Effector memory CD4-positive, alpha-beta T cell (primary cell): ENCODE data around the gene NIBAN1.

Experiments
- DNase-seq, 3 donors: peaks; one replicate each; pipeline ENCODE4 v3.0.0-alpha.2; 2020
- H3K27ac ChIP-seq: 2 replicates; pipeline ENCODE4 v1.7.0; 2013; ENCODE audit warnings: mild to moderate bottlenecking, low read length, moderate library complexity; ENCODE audit not compliant: insufficient read depth, poor library complexity, severe bottlenecking
- H3K27me3 ChIP-seq: replicated peaks from 2 replicates; pipeline ENCODE4 v1.7.0; 2013; ENCODE audit warnings: mild to moderate bottlenecking, low read length; ENCODE audit not compliant: insufficient read depth, control insufficient read depth, poor library complexity, severe bottlenecking
- H3K36me3 ChIP-seq: 2 replicates; pipeline ENCODE4 v1.7.0; 2013; ENCODE audit warnings: mild to moderate bottlenecking, low read length, moderate library complexity; ENCODE audit not compliant: control insufficient read depth, insufficient read depth
- H3K4me1 ChIP-seq: 2 replicates; pipeline ENCODE4 v1.7.0; 2013; ENCODE audit warnings: low read length, mild to moderate bottlenecking; ENCODE audit not compliant: control insufficient read depth, insufficient read depth, poor library complexity, severe bottlenecking
- H3K4me3 ChIP-seq: 2 replicates; pipeline ENCODE4 v1.7.0; 2013; ENCODE audit warnings: low read length, low read depth, mild to moderate bottlenecking; ENCODE audit not compliant: insufficient read depth, poor library complexity, severe bottlenecking
- H3K9me3 ChIP-seq: 2 replicates; pipeline ENCODE4 v1.7.0; 2013; ENCODE audit warnings: mild to moderate bottlenecking, low read length, moderate library complexity; ENCODE audit not compliant: control insufficient read depth

The NIBAN1 gene

GRCh38 chr1:184932319-184932718 lies 42.0 kb downstream of the NIBAN1 start:
- H3K9me3 ChIP-seq = no peaks in the 10 kb centered on the region
- no peaks in the 10 kb centered on the region for H3K4me1 ChIP-seq
- H3K27me3 ChIP-seq = no peaks in the 10 kb centered on the region
- no peak for DNase-seq
- no peak overlapping the region for H3K4me3 ChIP-seq
- peaks cover 4% of the 10 kb centered on the region for H3K36me3 ChIP-seq
- H3K27ac ChIP-seq = no peak overlapping the region

DNA sequence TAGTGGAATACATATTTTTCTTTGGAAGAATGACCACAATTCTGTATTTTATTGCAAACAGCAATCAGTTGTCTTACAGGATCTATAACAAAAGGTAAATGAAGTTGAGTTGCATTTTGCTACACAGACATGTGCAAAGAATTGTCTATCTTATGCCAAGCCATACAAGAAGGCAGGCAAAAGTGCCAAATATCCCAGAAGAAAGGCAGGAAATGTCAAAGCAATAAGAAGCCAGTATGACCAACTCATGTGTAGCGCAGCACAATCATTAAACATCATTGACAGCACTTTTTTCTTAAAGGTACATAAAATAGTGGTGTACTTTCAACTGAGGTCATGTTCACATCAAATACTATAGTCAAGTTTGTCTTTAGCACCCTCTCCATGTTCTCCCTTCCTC lies 42.7 kb downstream of the NIBAN1 start:
- Histone ChIP-seq H3K4me3 (no peak overlapping the region), H3K4me1 (no peaks in the 10 kb centered on the region), H3K27me3 (no peaks in the 10 kb centered on the region), H3K36me3 (peaks cover 4% of the 10 kb centered on the region), H3K27ac (no peak overlapping the region), H3K9me3 (no peaks in the 10 kb centered on the region)
- DNase-seq = no peak

GRCh38 chr1:184930645-184931044 lies 43.7 kb downstream of the NIBAN1 start:
- no peaks in the 10 kb centered on the region for H3K4me1 ChIP-seq
- no peak overlapping the region for H3K4me3 ChIP-seq
- no peaks in the 10 kb centered on the region for H3K27me3 ChIP-seq
- no peak for DNase-seq
- no peak overlapping the region for H3K27ac ChIP-seq
- H3K36me3 ChIP-seq = no peaks in the 10 kb centered on the region
- H3K9me3 ChIP-seq = no peaks in the 10 kb centered on the region

DNA sequence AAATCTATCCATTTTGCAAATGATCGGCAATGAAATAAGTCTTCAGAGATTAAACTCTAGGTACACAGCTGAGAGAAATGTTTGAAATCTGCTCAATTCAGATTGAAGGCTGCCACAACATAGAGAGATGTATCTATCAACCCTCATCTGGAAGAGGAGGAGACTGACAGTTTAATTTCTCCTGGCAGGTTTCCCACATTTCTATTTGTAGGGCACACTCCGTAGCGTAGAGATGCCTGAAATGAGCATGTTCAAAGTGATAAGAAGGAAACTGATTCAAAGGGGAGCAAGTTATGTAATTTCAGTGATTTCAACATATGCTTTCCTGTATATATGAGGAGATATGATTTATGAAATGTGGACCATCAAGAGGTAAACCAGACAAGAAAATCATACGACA lies 44.1 kb downstream of the NIBAN1 start:
- H3K36me3 ChIP-seq = no peaks in the 10 kb centered on the region
- no peak for DNase-seq

GRCh38 chr1:184929711-184930202 lies 44.6 kb downstream of the NIBAN1 start:
- DNase-seq = no peak
- no peak overlapping the region for H3K4me3 ChIP-seq

More for the DNA sequence above, 44.1 kb downstream of the NIBAN1 start:
- no peaks in the 10 kb centered on the region for H3K9me3 ChIP-seq
- no peaks in the 10 kb centered on the region for H3K4me1 ChIP-seq
- H3K27ac ChIP-seq = no peak overlapping the region
- no peak overlapping the region for H3K4me3 ChIP-seq
- H3K27me3 ChIP-seq = no peaks in the 10 kb centered on the region

GRCh38 chr1:184928394-184928793 lies 45.9 kb downstream of the NIBAN1 start:
- Histone ChIP-seq H3K27me3 (no peaks in the 10 kb centered on the region), H3K36me3 (no peaks in the 10 kb centered on the region), H3K4me1 (no peaks in the 10 kb centered on the region), H3K9me3 (no peaks in the 10 kb centered on the region), H3K4me3 (no peak overlapping the region), H3K27ac (no peak overlapping the region)
- DNase-seq = no peak

More at GRCh38 chr1:184929711-184930202, 44.6 kb downstream of the NIBAN1 start:
- Histone ChIP-seq H3K4me1 (no peaks in the 10 kb centered on the region), H3K27ac (no peak overlapping the region), H3K27me3 (no peaks in the 10 kb centered on the region), H3K9me3 (no peaks in the 10 kb centered on the region), H3K36me3 (no peaks in the 10 kb centered on the region)
